ENCODE data around the gene HIKESHI.
A peak's percentile ranks its signal among the peaks of the same experiment; 100 is the strongest.
"Not testable (repeated sequence)": the region's sequence is repeated elsewhere in the genome, so short reads cannot be mapped to it uniquely, and the experiment has no call there.

HIKESHI gene

DNA sequence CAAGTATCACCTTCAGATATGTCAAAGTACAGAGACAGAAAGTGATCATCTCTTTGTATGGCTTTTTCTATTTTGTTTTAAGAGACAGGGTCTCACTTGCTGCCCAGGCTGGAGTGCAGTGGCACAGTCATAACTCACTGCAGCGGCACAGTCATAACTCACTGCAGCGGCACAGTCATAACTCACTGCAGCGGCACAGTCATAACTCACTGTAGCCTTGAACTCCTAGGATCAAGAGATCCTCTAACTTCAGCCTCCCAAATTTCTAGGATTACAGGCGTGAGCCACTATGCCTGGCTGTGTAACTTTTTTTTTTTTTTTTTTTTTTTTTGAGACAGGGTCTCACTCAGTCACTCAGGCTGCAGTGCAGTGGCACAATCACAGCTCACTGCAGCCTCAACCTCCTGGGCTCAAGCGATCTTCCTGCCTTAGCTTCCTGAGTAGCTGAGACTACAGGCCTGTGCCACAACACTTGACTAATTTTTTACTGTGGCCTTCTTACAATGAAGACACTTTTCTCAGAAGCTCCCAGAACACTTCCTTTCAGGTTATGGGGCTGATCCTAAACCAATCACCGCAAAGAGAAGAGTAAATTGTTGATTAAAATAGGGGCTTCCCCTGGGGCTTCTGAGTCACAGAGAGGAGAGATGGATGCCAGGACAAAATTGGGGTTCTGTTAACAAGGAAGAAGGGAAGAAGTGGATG lies 9.0 kb upstream of the HIKESHI start:
- no peaks in the 10 kb centered on the region for H3K27me3 ChIP-seq (replicated peaks in 2 of 5; ENCODE audit: control insufficient read depth in 4 of 5, insufficient read depth in 5 of 5, low read length in 4 of 5)
- no peaks in the 10 kb centered on the region for H3K4me1 ChIP-seq (ENCODE audit: control extremely low read depth in 1 of 4, control insufficient read depth in 4 of 4, insufficient read depth in 4 of 4, low read length in 3 of 4)
- WGBS (ENCODE audit: insufficient coverage), result 93% methylated on average over 4 of the region's 6 CpGs
- no peaks in the 10 kb centered on the region for H3K9me3 ChIP-seq (ENCODE audit: control extremely low read depth in 1 of 5, control insufficient read depth in 4 of 5, insufficient read depth in 2 of 5, low read depth in 1 of 5, low read length in 4 of 5)
- H3K36me3 ChIP-seq (ENCODE audit: control insufficient read depth in 4 of 4, insufficient read depth in 4 of 4, low read length in 3 of 4), result no peaks in the 10 kb centered on the region
- no peak overlapping the region for H3K4me3 ChIP-seq (ENCODE audit: control insufficient read depth in 1 of 7, extremely low read depth in 1 of 7, insufficient read depth in 4 of 7, low read depth in 2 of 7, low read length in 6 of 7)
- ChIA-PET CTCF (interaction anchor here (0.6 to 2.1 kb wide), 11 partner anchors 8 to 428 kb away, joined by 3 to 7 read pairs (median 3); no protein-coding TSS in a partner anchor), POLR2A (interaction anchor here (0.7 kb wide), 1 partner anchor 9 kb away, joined by 3 read pairs; the partner anchor contains the start of gene HIKESHI)
- no peak overlapping the region for H3K27ac ChIP-seq (ENCODE audit: insufficient read depth in 1 of 2, low read depth in 1 of 2, low read length in 2 of 2, poor library complexity in 1 of 2, severe bottlenecking in 2 of 2)
- DNase-seq, result no peak

DNA sequence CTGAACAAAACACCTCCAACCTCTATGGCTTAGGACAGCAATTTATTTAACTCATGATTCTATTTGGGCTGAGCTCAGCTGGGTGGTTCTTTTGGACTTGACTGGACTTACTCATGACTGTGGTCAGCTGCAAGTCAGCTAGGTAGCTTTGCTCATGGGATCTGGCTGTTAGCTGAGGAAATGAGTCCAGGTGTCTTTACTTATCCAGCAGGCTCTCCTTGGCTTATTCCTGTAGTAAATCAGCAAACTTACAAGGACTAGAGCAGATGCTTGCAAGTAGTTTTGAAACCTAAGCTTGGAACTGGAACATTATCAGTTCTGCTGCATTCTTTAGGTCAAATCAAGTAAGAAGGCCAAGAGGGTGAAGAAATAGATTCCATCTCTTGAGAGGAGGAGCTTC lies 8.0 kb upstream of the HIKESHI start:
- no peak for DNase-seq
- POLR2A ChIA-PET, result interaction anchor here (0.7 kb wide), 1 partner anchor 8 kb away, joined by 3 read pairs; the partner anchor contains the start of gene HIKESHI

DNA sequence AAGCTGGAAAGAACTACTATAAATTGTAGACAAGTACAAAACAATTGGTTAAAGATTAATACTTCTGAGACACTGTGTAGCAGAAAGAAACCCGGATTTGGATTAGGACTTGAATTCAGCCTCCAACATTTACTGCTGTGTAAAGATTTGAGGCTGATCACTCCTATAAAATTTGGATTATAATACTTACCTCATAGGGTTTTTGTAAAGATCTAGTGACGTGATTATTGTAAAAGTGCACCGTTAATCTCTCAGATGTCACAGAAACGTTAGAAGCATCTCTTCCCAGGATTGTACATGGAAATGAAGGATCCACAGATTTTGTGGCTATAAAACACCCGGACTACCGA lies 323 bp upstream of the HIKESHI start:
- POLR2A ChIA-PET, result interaction anchor here (0.6 to 0.9 kb wide), 2 partner anchors 8 to 484 kb away, joined by 3 read pairs; no protein-coding TSS in a partner anchor
- WGBS (ENCODE audit: insufficient coverage), result 0% methylated on average over 3 of the region's 6 CpGs

More for the DNA sequence above, 8.0 kb upstream of the HIKESHI start:
- Histone ChIP-seq H3K4me3 (ENCODE audit: control insufficient read depth in 1 of 7, extremely low read depth in 1 of 7, insufficient read depth in 4 of 7, low read depth in 2 of 7, low read length in 6 of 7) (no peak overlapping the region), H3K9me3 (ENCODE audit: control extremely low read depth in 1 of 5, control insufficient read depth in 4 of 5, insufficient read depth in 2 of 5, low read depth in 1 of 5, low read length in 4 of 5) (no peaks in the 10 kb centered on the region), H3K4me1 (ENCODE audit: control extremely low read depth in 1 of 4, control insufficient read depth in 4 of 4, insufficient read depth in 4 of 4, low read length in 3 of 4) (no peaks in the 10 kb centered on the region), H3K36me3 (ENCODE audit: control insufficient read depth in 4 of 4, insufficient read depth in 4 of 4, low read length in 3 of 4) (no peaks in the 10 kb centered on the region), H3K27ac (ENCODE audit: insufficient read depth in 1 of 2, low read depth in 1 of 2, low read length in 2 of 2, poor library complexity in 1 of 2, severe bottlenecking in 2 of 2) (no peak overlapping the region), H3K27me3 (replicated peaks in 2 of 5; ENCODE audit: control insufficient read depth in 4 of 5, insufficient read depth in 5 of 5, low read length in 4 of 5) (no peaks in the 10 kb centered on the region)
- CTCF ChIA-PET, result interaction anchor here (0.6 to 1.7 kb wide), 11 partner anchors 9 to 440 kb away, joined by 3 to 5 read pairs (median 3); no protein-coding TSS in a partner anchor

DNA sequence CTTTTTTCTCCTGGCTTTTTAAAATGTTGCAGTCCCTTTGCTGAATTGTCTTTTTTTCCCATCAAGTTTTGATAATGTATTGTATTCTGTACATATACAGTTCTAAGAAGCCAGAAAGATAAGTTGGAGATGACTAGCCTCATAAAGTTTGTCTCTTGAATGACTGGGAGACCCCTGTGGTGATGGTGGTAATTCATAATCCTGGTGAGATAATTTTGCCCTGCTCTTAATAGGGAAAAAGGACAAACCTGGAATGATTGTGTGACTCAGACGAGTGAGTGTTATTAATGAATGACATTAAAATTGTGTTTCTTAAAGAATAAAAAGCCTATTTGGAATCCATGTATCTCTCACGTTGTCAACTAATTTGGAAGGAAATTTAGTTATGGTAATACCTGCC lies 1.2 kb downstream of the HIKESHI start:
- H3K4me3 ChIP-seq (ENCODE audit: control insufficient read depth in 1 of 7, extremely low read depth in 1 of 7, insufficient read depth in 4 of 7, low read depth in 2 of 7, low read length in 6 of 7), result peak overlapping the region in 6 of 7 experiments; percentile 86 to 94 (median 90)
- 100% methylated on average over 1 of the region's 2 CpGs for WGBS (ENCODE audit: insufficient coverage)
- H3K4me1 ChIP-seq (ENCODE audit: control extremely low read depth in 1 of 4, control insufficient read depth in 4 of 4, insufficient read depth in 4 of 4, low read length in 3 of 4), result peaks cover 4 to 10% (median 7%) of the 10 kb centered on the region in 4 experiments
- CTCF ChIA-PET, result interaction anchor here (1.3 kb wide), 1 partner anchor 11 kb away, joined by 4 read pairs; no protein-coding TSS in a partner anchor
- H3K9me3 ChIP-seq (ENCODE audit: control extremely low read depth in 1 of 5, control insufficient read depth in 4 of 5, insufficient read depth in 2 of 5, low read depth in 1 of 5, low read length in 4 of 5), result no peaks in the 10 kb centered on the region
- peaks cover 0 to 2% (median 0%) of the 10 kb centered on the region in 5 experiments for H3K27me3 ChIP-seq (replicated peaks in 2 of 5; ENCODE audit: control insufficient read depth in 4 of 5, insufficient read depth in 5 of 5, low read length in 4 of 5)
- POLR2A ChIA-PET, result no interaction called here
- no peak for DNase-seq
- H3K27ac ChIP-seq (ENCODE audit: insufficient read depth in 1 of 2, low read depth in 1 of 2, low read length in 2 of 2, poor library complexity in 1 of 2, severe bottlenecking in 2 of 2), result peak overlapping the region in 1 of 2 experiments; percentile 90
- H3K36me3 ChIP-seq (ENCODE audit: control insufficient read depth in 4 of 4, insufficient read depth in 4 of 4, low read length in 3 of 4), result peaks cover 0 to 3% (median under 1%) of the 10 kb centered on the region in 4 experiments

More for the DNA sequence above, 323 bp upstream of the HIKESHI start:
- CTCF ChIA-PET, result no interaction called here
- H3K4me3 ChIP-seq (ENCODE audit: control insufficient read depth in 1 of 7, extremely low read depth in 1 of 7, insufficient read depth in 4 of 7, low read depth in 2 of 7, low read length in 6 of 7), result peak overlapping the region in 6 of 7 experiments; percentile 86 to 94 (median 90)
- peaks cover 0 to 3% (median under 1%) of the 10 kb centered on the region in 4 experiments for H3K36me3 ChIP-seq (ENCODE audit: control insufficient read depth in 4 of 4, insufficient read depth in 4 of 4, low read length in 3 of 4)
- no peaks in the 10 kb centered on the region for H3K9me3 ChIP-seq (ENCODE audit: control extremely low read depth in 1 of 5, control insufficient read depth in 4 of 5, insufficient read depth in 2 of 5, low read depth in 1 of 5, low read length in 4 of 5)
- DNase-seq, result no peak
- H3K4me1 ChIP-seq (ENCODE audit: control extremely low read depth in 1 of 4, control insufficient read depth in 4 of 4, insufficient read depth in 4 of 4, low read length in 3 of 4), result peaks cover 4 to 10% (median 7%) of the 10 kb centered on the region in 4 experiments
- peak overlapping the region in 1 of 2 experiments; percentile 90 for H3K27ac ChIP-seq (ENCODE audit: insufficient read depth in 1 of 2, low read depth in 1 of 2, low read length in 2 of 2, poor library complexity in 1 of 2, severe bottlenecking in 2 of 2)
- H3K27me3 ChIP-seq (replicated peaks in 2 of 5; ENCODE audit: control insufficient read depth in 4 of 5, insufficient read depth in 5 of 5, low read length in 4 of 5), result peaks cover 0 to 2% (median 0%) of the 10 kb centered on the region in 5 experiments

DNA sequence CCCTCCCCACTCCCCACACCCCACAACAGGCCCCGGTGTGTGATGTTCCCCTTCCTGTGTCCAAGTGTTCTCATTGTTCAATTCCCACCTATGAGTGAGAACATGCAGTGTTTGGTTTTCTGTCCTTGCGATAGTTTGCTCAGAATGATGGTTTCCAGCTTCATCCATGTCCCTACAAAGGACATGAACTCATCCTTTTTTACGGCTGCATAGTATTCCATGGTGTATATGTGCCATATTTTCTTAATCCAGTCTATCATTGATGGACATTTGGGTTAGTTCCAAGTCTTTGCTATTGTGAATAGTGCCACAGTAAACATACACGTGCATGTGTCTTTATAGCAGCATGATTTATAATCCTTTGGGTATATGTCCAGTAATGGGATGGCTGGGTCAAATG lies 6.7 kb downstream of the HIKESHI start:
- H3K4me3 ChIP-seq (ENCODE audit: control insufficient read depth in 1 of 7, extremely low read depth in 1 of 7, insufficient read depth in 4 of 7, low read depth in 2 of 7, low read length in 6 of 7); H3K27me3 ChIP-seq (replicated peaks in 2 of 5; ENCODE audit: control insufficient read depth in 4 of 5, insufficient read depth in 5 of 5, low read length in 4 of 5); H3K27ac ChIP-seq (ENCODE audit: insufficient read depth in 1 of 2, low read depth in 1 of 2, low read length in 2 of 2, poor library complexity in 1 of 2, severe bottlenecking in 2 of 2); DNase-seq; H3K9me3 ChIP-seq (ENCODE audit: control extremely low read depth in 1 of 5, control insufficient read depth in 4 of 5, insufficient read depth in 2 of 5, low read depth in 1 of 5, low read length in 4 of 5); H3K36me3 ChIP-seq (ENCODE audit: control insufficient read depth in 4 of 4, insufficient read depth in 4 of 4, low read length in 3 of 4); H3K4me1 ChIP-seq (ENCODE audit: control extremely low read depth in 1 of 4, control insufficient read depth in 4 of 4, insufficient read depth in 4 of 4, low read length in 3 of 4); POLR2A ChIA-PET; CTCF ChIA-PET: not testable (repeated sequence)
- no CpG with 5 or more reads among the region's 4 CpGs for WGBS (ENCODE audit: insufficient coverage)

DNA sequence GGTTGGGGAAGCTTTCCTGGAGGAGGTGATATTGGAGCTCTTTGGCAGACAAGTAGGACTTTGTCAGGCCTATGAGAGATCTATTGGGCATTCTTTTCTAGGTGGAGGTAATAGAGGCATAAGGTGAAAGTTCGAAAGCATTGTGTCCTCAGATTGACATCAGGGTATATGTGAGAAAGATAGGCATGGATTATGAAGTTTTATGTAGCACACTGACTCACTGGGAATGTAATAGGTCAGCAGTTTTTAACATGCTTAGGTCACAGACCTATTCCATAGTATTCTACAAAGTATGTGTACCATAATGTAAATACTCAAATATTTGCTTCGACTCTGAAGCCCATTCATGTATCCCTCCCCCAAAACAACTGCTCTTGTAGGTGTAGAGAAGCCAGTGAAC lies 11.8 kb downstream of the HIKESHI start:
- Histone ChIP-seq H3K4me3 (ENCODE audit: control insufficient read depth in 1 of 7, extremely low read depth in 1 of 7, insufficient read depth in 4 of 7, low read depth in 2 of 7, low read length in 6 of 7) (no peak overlapping the region), H3K27me3 (replicated peaks in 2 of 5; ENCODE audit: control insufficient read depth in 4 of 5, insufficient read depth in 5 of 5, low read length in 4 of 5) (no peaks in the 10 kb centered on the region), H3K9me3 (ENCODE audit: control extremely low read depth in 1 of 5, control insufficient read depth in 4 of 5, insufficient read depth in 2 of 5, low read depth in 1 of 5, low read length in 4 of 5) (peaks cover 0 to 5% (median 0%) of the 10 kb centered on the region in 5 experiments), H3K27ac (ENCODE audit: insufficient read depth in 1 of 2, low read depth in 1 of 2, low read length in 2 of 2, poor library complexity in 1 of 2, severe bottlenecking in 2 of 2) (no peak overlapping the region), H3K4me1 (ENCODE audit: control extremely low read depth in 1 of 4, control insufficient read depth in 4 of 4, insufficient read depth in 4 of 4, low read length in 3 of 4) (no peaks in the 10 kb centered on the region), H3K36me3 (ENCODE audit: control insufficient read depth in 4 of 4, insufficient read depth in 4 of 4, low read length in 3 of 4) (peaks cover 2 to 20% (median 12%) of the 10 kb centered on the region in 4 experiments)
- no peak for DNase-seq
- POLR2A ChIA-PET, result interaction anchor here (0.6 kb wide), 1 partner anchor 10 kb away, joined by 4 read pairs; no protein-coding TSS in a partner anchor
- CTCF ChIA-PET, result interaction anchor here (1.6 kb wide), 1 partner anchor 14 kb away, joined by 3 read pairs; no protein-coding TSS in a partner anchor
- WGBS (ENCODE audit: insufficient coverage), result no CpG with 5 or more reads among the region's 2 CpGs

DNA sequence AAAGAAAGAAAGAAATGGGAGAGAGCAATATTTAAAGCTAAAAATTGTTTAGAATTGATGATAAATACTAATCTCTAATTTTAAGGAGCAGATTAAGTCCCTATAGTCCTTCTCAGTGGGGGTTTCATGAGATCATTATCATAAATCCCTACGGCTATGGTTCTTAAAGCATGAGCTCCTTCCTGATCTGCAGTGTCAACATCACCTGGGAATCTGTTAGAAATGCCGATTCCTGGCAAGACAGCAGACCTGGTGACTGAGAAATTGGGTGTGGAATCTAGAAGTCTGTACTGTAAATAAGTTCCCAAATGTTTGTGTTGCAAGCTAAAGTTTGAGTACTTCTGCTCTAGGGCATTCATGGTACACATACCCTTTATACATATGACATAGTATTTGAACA lies 12.6 kb downstream of the HIKESHI start:
- peaks cover 0 to 5% (median 0%) of the 10 kb centered on the region in 5 experiments for H3K9me3 ChIP-seq (ENCODE audit: control extremely low read depth in 1 of 5, control insufficient read depth in 4 of 5, insufficient read depth in 2 of 5, low read depth in 1 of 5, low read length in 4 of 5)
- H3K27me3 ChIP-seq (replicated peaks in 2 of 5; ENCODE audit: control insufficient read depth in 4 of 5, insufficient read depth in 5 of 5, low read length in 4 of 5), result no peaks in the 10 kb centered on the region
- 100% methylated on average over 2 of the region's 2 CpGs for WGBS (ENCODE audit: insufficient coverage)
- no peak for DNase-seq
- no peak overlapping the region for H3K4me3 ChIP-seq (ENCODE audit: control insufficient read depth in 1 of 7, extremely low read depth in 1 of 7, insufficient read depth in 4 of 7, low read depth in 2 of 7, low read length in 6 of 7)
- H3K4me1 ChIP-seq (ENCODE audit: control extremely low read depth in 1 of 4, control insufficient read depth in 4 of 4, insufficient read depth in 4 of 4, low read length in 3 of 4), result no peaks in the 10 kb centered on the region
- POLR2A ChIA-PET, result no interaction called here
- CTCF ChIA-PET, result interaction anchor here (0.6 to 1.6 kb wide), 3 partner anchors 14 to 634 kb away, joined by 3 read pairs; no protein-coding TSS in a partner anchor
- no peak overlapping the region for H3K27ac ChIP-seq (ENCODE audit: insufficient read depth in 1 of 2, low read depth in 1 of 2, low read length in 2 of 2, poor library complexity in 1 of 2, severe bottlenecking in 2 of 2)
- peaks cover 2 to 21% (median 13%) of the 10 kb centered on the region in 4 experiments for H3K36me3 ChIP-seq (ENCODE audit: control insufficient read depth in 4 of 4, insufficient read depth in 4 of 4, low read length in 3 of 4)

Measured in common myeloid progenitor, CD34-positive (primary cell).